H9 (cell line): ENCODE results near the gene MAPKAPK3. TPM values are rescaled to one million over a fixed set of nuclear protein-coding genes. Genes with fewer than 3 reads are reported as not detected.

ENCODE experiments used
- DNase-seq: peaks from one replicate; pipeline ENCODE4 v3.0.0-alpha.2; 2017
- H2AFZ ChIP-seq: one replicate; pipeline ENCODE4 v1.6.1; 2013; ENCODE audit warnings: mild to moderate bottlenecking, low read length, control low read depth, moderate library complexity
- H2AK5ac ChIP-seq: 2 replicates; pipeline ENCODE4 v1.6.1; 2013; ENCODE audit warnings: low read length, control low read depth, mixed read lengths; ENCODE audit not compliant: insufficient read length
- H2BK120ac ChIP-seq: one replicate; pipeline ENCODE4 v1.6.1; 2013; ENCODE audit warnings: low read depth, mild to moderate bottlenecking, low read length, control low read depth, inconsistent platforms; ENCODE audit not compliant: poor library complexity, severe bottlenecking
- H2BK12ac ChIP-seq: 2 replicates; pipeline ENCODE4 v1.6.1; 2013; ENCODE audit warnings: low read length, control low read depth, mixed read lengths, low read depth; ENCODE audit not compliant: insufficient read length
- H2BK15ac ChIP-seq: 2 replicates; pipeline ENCODE4 v1.6.1; 2013; ENCODE audit warnings: low read depth, low read length, control low read depth
- H2BK20ac ChIP-seq: one replicate; pipeline ENCODE4 v1.6.1; 2013; ENCODE audit warnings: low read depth, mild to moderate bottlenecking, low read length, control low read depth, inconsistent platforms; ENCODE audit not compliant: poor library complexity, severe bottlenecking
- H2BK5ac ChIP-seq: 2 replicates; pipeline ENCODE4 v1.6.1; 2013; ENCODE audit warnings: low read length, control low read depth, mixed read lengths; ENCODE audit not compliant: insufficient read length
- H3K14ac ChIP-seq: 2 replicates; pipeline ENCODE4 v1.6.1; 2013; ENCODE audit warnings: low read length, control low read depth; ENCODE audit not compliant: insufficient read depth
- H3K18ac ChIP-seq: 2 replicates; pipeline ENCODE4 v1.6.1; 2013; ENCODE audit warnings: low read depth, mild to moderate bottlenecking, mixed read lengths, low read length, control low read depth; ENCODE audit not compliant: insufficient read length
- H3K23ac ChIP-seq: 2 replicates; pipeline ENCODE4 v1.6.1; 2013; ENCODE audit warnings: low read length, control low read depth, mixed read lengths, low read depth; ENCODE audit not compliant: insufficient read length
- H3K23me2 ChIP-seq: 2 replicates; pipeline ENCODE4 v1.6.1; 2013; ENCODE audit warnings: low read depth, mild to moderate bottlenecking, mixed read lengths, low read length, control low read depth; ENCODE audit not compliant: insufficient read length, poor library complexity, severe bottlenecking
- H3K27ac ChIP-seq: 2 replicates; pipeline ENCODE4 v1.5.1; 2013; ENCODE audit warnings: low read length, control low read depth, mixed read lengths, low read depth; ENCODE audit not compliant: insufficient read length
- H3K27me3 ChIP-seq: 2 replicates; pipeline ENCODE4 v1.6.1; 2013; ENCODE audit warnings: low read length, control low read depth, inconsistent platforms; ENCODE audit not compliant: insufficient read depth
- H3K4ac ChIP-seq: 2 replicates; pipeline ENCODE4 v1.6.1; 2013; ENCODE audit warnings: low read depth, mild to moderate bottlenecking, control low read depth, inconsistent platforms, low read length, moderate library complexity
- H3K4me1 ChIP-seq: 2 replicates; pipeline ENCODE4 v1.6.1; 2013; ENCODE audit warnings: low read length, control low read depth, inconsistent platforms; ENCODE audit not compliant: insufficient read depth
- H3K4me2 ChIP-seq: 2 replicates; pipeline ENCODE4 v1.6.1; 2013; ENCODE audit warnings: low read length, control low read depth, mixed read lengths; ENCODE audit not compliant: insufficient read length, insufficient read depth
- H3K56ac ChIP-seq: 2 replicates; pipeline ENCODE4 v1.6.1; 2013; ENCODE audit warnings: low read depth, mild to moderate bottlenecking, mixed read lengths, low read length, control low read depth; ENCODE audit not compliant: insufficient read length
- H3K79me1 ChIP-seq: 2 replicates; pipeline ENCODE4 v1.6.1; 2013; ENCODE audit warnings: low read depth, mild to moderate bottlenecking, moderate library complexity, low read length, control low read depth, inconsistent platforms; ENCODE audit not compliant: insufficient read depth, poor library complexity, severe bottlenecking
- H3K79me2 ChIP-seq: 2 replicates; pipeline ENCODE4 v1.6.1; 2013; ENCODE audit warnings: low read length, control low read depth, inconsistent platforms; ENCODE audit not compliant: insufficient read depth
- H3K9ac ChIP-seq: 2 replicates; pipeline ENCODE4 v1.6.1; 2013; ENCODE audit warnings: low read length, control low read depth, mixed read lengths; ENCODE audit not compliant: insufficient read length; ENCODE audit errors: extremely low read depth
- H3K9me3 ChIP-seq: one replicate; pipeline ENCODE4 v1.6.1; 2013; ENCODE audit warnings: low read depth, low read length, inconsistent platforms; ENCODE audit not compliant: control insufficient read depth
- H3T11ph ChIP-seq: one replicate; pipeline ENCODE4 v1.6.1; 2013; ENCODE audit warnings: mild to moderate bottlenecking, low read length, control low read depth, inconsistent platforms
- H4K20me1 ChIP-seq: one replicate; pipeline ENCODE4 v1.6.1; 2013; ENCODE audit not compliant: control insufficient read depth, insufficient read length, insufficient read depth
- H4K5ac ChIP-seq: 2 replicates; pipeline ENCODE4 v1.6.1; 2013; ENCODE audit warnings: low read depth, mild to moderate bottlenecking, mixed read lengths, low read length, control low read depth; ENCODE audit not compliant: insufficient read length
- H4K8ac ChIP-seq: replicated peaks from 2 replicates; pipeline ENCODE4 v1.6.1; 2013; ENCODE audit warnings: low read length, control low read depth, mixed read lengths, low read depth; ENCODE audit not compliant: insufficient read length
- H4K91ac ChIP-seq: 2 replicates; pipeline ENCODE4 v1.6.1; 2013; ENCODE audit warnings: low read depth, mild to moderate bottlenecking, moderate library complexity, mixed read lengths, low read length, control low read depth; ENCODE audit not compliant: insufficient read length
- H3K27ac Mint-ChIP-seq, 3 experiments: 2 replicates in 2 of 3; 3 replicates in 1 of 3; pipeline ENCODE4 v1.8.0; 2020 to 2021; ENCODE audit warnings: mixed read lengths in 3 of 3, mild to moderate bottlenecking in 1 of 3, moderate library complexity in 1 of 3
- H3K27me3 Mint-ChIP-seq: 2 replicates; pipeline ENCODE4 v1.8.0; 2021; ENCODE audit warnings: low read depth, mild to moderate bottlenecking, moderate library complexity, mixed read lengths
- H3K36me3 Mint-ChIP-seq, 3 experiments: 2 replicates in 2 of 3; 3 replicates in 1 of 3; pipeline ENCODE4 v1.8.0; 2020 to 2021; ENCODE audit warnings: low read depth in 3 of 3, mixed read lengths in 3 of 3; ENCODE audit not compliant: insufficient read depth in 1 of 3
- H3K4me1 Mint-ChIP-seq, 2 experiments: 2 replicates each; pipeline ENCODE4 v1.8.0; 2020; ENCODE audit warnings: mixed read lengths in 2 of 2
- H3K4me3 Mint-ChIP-seq, 2 experiments: 2 replicates in 1 of 2; 3 replicates in 1 of 2; pipeline ENCODE4 v1.8.0; 2020 to 2021; ENCODE audit warnings: mild to moderate bottlenecking in 2 of 2, mixed read lengths in 2 of 2, moderate library complexity in 1 of 2
- H3K9me3 Mint-ChIP-seq, 2 experiments: 2 replicates in 1 of 2; 3 replicates in 1 of 2; pipeline ENCODE4 v1.8.0; 2020; ENCODE audit warnings: mild to moderate bottlenecking in 2 of 2, mixed read lengths in 2 of 2, moderate library complexity in 1 of 2
- WGBS: extraction: QIAGEN DNeasy Blood & Tissue Kit; methylation state at CpG from one replicate; pipeline ENCODE4 v1.1.7; 2013; ENCODE audit warnings: missing lambda C conversion rate, low lambda C conversion rate, mixed read lengths; ENCODE audit not compliant: insufficient read length; ENCODE audit errors: extremely low coverage; 5-methylcytosine and 5-hydroxymethylcytosine counted together
- total RNA-seq: library from RNA; stranded (reverse); gene quantifications from 2 replicates; pipeline ENCODE4 v1.2.1, GENCODE V29; 2021
- TF ChIP-seq, protein P1 (sequence below): fragments of 200-600 bp; sonication (generic); conservative IDR thresholded peaks from 3 replicates; pipeline ENCODE4 v1.8.0; 2021; ENCODE audit warnings: antibody characterized with exemption, mild to moderate bottlenecking

MAPKAPK3 gene
- total RNA-seq, 1 experiment from 2014 or later, result 57.9 TPM

- Histone ChIP-seq H4K5ac (no peak overlapping the region), H3K79me2 (0 out of 2 replicates have a peak, but pooled peaks cover 2% of the 10 kb centered on the region), H3K14ac (no peak overlapping the region), H3K4me2 (no peak overlapping the region), H3K23me2 (no peaks in the 10 kb centered on the region), H2BK20ac (no peak overlapping the region), H2BK5ac (no peak overlapping the region), H3K27me3 (no peaks in the 10 kb centered on the region), H3K9me3 (no peaks in the 10 kb centered on the region), H2AFZ (no peak overlapping the region), H3K27ac (no peak overlapping the region), H3K9ac (no peak overlapping the region), H2BK15ac (no peak overlapping the region), H3K79me1 (peaks cover 4% of the 10 kb centered on the region), H4K8ac (no peak overlapping the region), H3K18ac (no peak overlapping the region), H2BK12ac (no peak overlapping the region), H4K20me1 (no peaks in the 10 kb centered on the region), H3K4me1 (peaks cover 2% of the 10 kb centered on the region; the same call in 1 of the 2 replicates), H2AK5ac (no peak overlapping the region), H4K91ac (no peak overlapping the region), H3T11ph (no peak overlapping the region), H3K56ac (no peak overlapping the region), H3K4ac (no peak overlapping the region), H2BK120ac (no peak overlapping the region), H3K23ac (no peak overlapping the region)
- no peaks in the 10 kb centered on the region; a peak in 4 of 7 replicates for H3K36me3 Mint-ChIP-seq
- H3K4me1 Mint-ChIP-seq, result peaks cover 27 to 33% of the 10 kb centered on the region in 2 experiments
- no peak overlapping the region; a peak in 1 of 5 replicates for H3K4me3 Mint-ChIP-seq
- H3K9me3 Mint-ChIP-seq, result no peaks in the 10 kb centered on the region
- no peaks in the 10 kb centered on the region for H3K27me3 Mint-ChIP-seq
- 0 out of 7 replicates have a peak overlapping the region, but pooled peaks of 1 of the 3 experiments have one; percentile 28 for H3K27ac Mint-ChIP-seq
- TF ChIP-seq, protein P1, sequence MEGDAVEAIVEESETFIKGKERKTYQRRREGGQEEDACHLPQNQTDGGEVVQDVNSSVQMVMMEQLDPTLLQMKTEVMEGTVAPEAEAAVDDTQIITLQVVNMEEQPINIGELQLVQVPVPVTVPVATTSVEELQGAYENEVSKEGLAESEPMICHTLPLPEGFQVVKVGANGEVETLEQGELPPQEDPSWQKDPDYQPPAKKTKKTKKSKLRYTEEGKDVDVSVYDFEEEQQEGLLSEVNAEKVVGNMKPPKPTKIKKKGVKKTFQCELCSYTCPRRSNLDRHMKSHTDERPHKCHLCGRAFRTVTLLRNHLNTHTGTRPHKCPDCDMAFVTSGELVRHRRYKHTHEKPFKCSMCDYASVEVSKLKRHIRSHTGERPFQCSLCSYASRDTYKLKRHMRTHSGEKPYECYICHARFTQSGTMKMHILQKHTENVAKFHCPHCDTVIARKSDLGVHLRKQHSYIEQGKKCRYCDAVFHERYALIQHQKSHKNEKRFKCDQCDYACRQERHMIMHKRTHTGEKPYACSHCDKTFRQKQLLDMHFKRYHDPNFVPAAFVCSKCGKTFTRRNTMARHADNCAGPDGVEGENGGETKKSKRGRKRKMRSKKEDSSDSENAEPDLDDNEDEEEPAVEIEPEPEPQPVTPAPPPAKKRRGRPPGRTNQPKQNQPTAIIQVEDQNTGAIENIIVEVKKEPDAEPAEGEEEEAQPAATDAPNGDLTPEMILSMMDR, result no peak
- WGBS, result no CpG with 5 or more reads among the region's 5 CpGs
- no peak for DNase-seq
Observed at GRCh38 chr3:50633230-50633790, 16.4 kb downstream of the MAPKAPK3 start.
